ENCODE results near the gene NR2C2. TPM values are rescaled to one million over a fixed set of nuclear protein-coding genes. Genes with fewer than 3 reads are reported as not detected.

NR2C2 gene
- total and polyA plus RNA-seq, 9 of the 15 experiments (the other 6 are each of a cell fraction or from before 2014, with no cell fraction given) = 6.1 to 33.0 (median 14.6) TPM

DNA sequence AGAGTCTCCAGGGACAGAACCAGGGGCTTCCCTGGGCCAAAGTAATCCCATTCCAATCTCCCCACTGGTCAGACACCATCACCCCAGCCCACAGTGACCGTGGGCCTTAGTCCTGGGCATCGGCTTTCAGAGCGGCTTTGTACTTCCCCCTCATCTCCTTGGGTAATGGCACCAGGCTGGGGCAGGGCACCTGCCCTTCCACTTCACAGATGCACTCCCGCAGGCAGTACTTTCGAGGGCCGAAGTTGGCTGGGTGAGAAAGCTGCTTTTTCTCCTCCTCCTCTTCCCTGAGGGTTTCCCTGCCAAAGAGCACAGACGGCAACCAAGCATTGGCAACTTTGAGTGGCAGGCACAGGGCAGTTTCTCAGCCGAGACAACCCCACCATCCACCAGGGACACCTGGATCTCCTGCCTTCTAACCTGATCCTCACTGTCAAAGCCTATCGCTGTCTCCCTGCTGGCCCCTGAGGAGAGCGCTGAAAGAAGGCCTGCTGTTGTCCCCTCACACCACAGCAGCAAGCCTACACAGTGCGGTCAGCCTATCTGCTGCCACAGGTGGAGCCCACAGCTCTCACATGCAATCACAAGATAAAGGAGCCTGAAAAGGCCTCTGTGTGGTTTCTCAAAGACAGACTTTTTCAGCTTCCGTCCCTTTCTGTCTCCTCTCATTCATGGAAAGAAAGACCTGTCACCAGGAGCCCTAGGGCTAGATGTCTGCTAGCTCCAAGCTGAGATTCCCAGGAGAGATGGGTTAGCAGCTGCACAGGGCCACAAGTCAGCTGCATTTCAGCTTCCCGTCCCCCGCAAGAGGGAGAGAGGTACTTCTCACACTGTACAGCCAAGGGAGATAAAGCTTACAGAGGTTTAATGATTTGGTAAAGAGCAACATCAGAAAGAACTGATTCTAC is 105.2 kb downstream of the NR2C2 start (continued):
- TF ChIP-seq CHD4 (IDR thresholded peaks at IDR 0.05; ENCODE audit: insufficient read depth, insufficient replicate concordance, low read depth, low read length, poor library complexity, severe bottlenecking) = no peak
- TF ChIP-seq, protein P1, sequence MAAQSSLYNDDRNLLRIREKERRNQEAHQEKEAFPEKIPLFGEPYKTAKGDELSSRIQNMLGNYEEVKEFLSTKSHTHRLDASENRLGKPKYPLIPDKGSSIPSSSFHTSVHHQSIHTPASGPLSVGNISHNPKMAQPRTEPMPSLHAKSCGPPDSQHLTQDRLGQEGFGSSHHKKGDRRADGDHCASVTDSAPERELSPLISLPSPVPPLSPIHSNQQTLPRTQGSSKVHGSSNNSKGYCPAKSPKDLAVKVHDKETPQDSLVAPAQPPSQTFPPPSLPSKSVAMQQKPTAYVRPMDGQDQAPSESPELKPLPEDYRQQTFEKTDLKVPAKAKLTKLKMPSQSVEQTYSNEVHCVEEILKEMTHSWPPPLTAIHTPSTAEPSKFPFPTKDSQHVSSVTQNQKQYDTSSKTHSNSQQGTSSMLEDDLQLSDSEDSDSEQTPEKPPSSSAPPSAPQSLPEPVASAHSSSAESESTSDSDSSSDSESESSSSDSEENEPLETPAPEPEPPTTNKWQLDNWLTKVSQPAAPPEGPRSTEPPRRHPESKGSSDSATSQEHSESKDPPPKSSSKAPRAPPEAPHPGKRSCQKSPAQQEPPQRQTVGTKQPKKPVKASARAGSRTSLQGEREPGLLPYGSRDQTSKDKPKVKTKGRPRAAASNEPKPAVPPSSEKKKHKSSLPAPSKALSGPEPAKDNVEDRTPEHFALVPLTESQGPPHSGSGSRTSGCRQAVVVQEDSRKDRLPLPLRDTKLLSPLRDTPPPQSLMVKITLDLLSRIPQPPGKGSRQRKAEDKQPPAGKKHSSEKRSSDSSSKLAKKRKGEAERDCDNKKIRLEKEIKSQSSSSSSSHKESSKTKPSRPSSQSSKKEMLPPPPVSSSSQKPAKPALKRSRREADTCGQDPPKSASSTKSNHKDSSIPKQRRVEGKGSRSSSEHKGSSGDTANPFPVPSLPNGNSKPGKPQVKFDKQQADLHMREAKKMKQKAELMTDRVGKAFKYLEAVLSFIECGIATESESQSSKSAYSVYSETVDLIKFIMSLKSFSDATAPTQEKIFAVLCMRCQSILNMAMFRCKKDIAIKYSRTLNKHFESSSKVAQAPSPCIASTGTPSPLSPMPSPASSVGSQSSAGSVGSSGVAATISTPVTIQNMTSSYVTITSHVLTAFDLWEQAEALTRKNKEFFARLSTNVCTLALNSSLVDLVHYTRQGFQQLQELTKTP (IDR thresholded peaks at IDR 0.05; ENCODE audit: low read depth in 1 of 2, partially characterized antibody in 2 of 2) = peak in 1 of 2 experiments; percentile 76
- TF ChIP-seq XRCC4 (IDR thresholded peaks at IDR 0.05; ENCODE audit: extremely low read depth, insufficient read depth, insufficient read length) = no peak
- TF ChIP-seq, protein P2, sequence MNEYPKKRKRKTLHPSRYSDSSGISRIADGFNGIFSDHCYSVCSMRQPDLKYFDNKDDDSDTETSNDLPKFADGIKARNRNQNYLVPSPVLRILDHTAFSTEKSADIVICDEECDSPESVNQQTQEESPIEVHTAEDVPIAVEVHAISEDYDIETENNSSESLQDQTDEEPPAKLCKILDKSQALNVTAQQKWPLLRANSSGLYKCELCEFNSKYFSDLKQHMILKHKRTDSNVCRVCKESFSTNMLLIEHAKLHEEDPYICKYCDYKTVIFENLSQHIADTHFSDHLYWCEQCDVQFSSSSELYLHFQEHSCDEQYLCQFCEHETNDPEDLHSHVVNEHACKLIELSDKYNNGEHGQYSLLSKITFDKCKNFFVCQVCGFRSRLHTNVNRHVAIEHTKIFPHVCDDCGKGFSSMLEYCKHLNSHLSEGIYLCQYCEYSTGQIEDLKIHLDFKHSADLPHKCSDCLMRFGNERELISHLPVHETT (CRISPR knock-in tag; conservative IDR thresholded peaks at IDR 0.05 in 1 of 2, IDR thresholded peaks at IDR 0.05 in 1 of 2) = peak in 1 of 2 experiments; percentile 88; a peak in 2 of 4 replicates
- TF ChIP-seq TRIM24 (IDR thresholded peaks at IDR 0.05) = peak; percentile 98
- TF ChIP-seq POLR2H (tag; IDR thresholded peaks at IDR 0.05; ENCODE audit: low read depth) = no peak
- TF ChIP-seq, protein P3, sequence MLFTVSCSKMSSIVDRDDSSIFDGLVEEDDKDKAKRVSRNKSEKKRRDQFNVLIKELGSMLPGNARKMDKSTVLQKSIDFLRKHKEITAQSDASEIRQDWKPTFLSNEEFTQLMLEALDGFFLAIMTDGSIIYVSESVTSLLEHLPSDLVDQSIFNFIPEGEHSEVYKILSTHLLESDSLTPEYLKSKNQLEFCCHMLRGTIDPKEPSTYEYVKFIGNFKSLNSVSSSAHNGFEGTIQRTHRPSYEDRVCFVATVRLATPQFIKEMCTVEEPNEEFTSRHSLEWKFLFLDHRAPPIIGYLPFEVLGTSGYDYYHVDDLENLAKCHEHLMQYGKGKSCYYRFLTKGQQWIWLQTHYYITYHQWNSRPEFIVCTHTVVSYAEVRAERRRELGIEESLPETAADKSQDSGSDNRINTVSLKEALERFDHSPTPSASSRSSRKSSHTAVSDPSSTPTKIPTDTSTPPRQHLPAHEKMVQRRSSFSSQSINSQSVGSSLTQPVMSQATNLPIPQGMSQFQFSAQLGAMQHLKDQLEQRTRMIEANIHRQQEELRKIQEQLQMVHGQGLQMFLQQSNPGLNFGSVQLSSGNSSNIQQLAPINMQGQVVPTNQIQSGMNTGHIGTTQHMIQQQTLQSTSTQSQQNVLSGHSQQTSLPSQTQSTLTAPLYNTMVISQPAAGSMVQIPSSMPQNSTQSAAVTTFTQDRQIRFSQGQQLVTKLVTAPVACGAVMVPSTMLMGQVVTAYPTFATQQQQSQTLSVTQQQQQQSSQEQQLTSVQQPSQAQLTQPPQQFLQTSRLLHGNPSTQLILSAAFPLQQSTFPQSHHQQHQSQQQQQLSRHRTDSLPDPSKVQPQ (CRISPR knock-in tag; IDR thresholded peaks at IDR 0.05; ENCODE audit: borderline replicate concordance) = no peak
- TF ChIP-seq SLC30A9 (CRISPR knock-in tag; IDR thresholded peaks at IDR 0.05) = no peak
